Lung (tissue), 12 donors: Measurements from ENCODE around the gene ASGR1. TPM values are rescaled to one million over a fixed set of nuclear protein-coding genes. Genes with fewer than 3 reads are reported as not detected.

Source experiments
- ATAC-seq: fragments of 200-7000 bp; cut with Tn5 transposase; one replicate; pipeline ENCODE4 v1.9.1; 2020; ENCODE audit warnings: moderate number of reproducible peaks; ENCODE audit not compliant: insufficient read depth, low FRiP score
- DNase-seq, 3 donors: peaks; one replicate each; pipeline ENCODE4 v3.0.0-alpha.2; 2013 to 2017
- H3K27ac ChIP-seq, 2 donors: one replicate each; pipeline ENCODE4 v1.5.1; 2013; ENCODE audit warnings: mild to moderate bottlenecking in 2 of 2, moderate library complexity in 2 of 2, control low read depth in 1 of 2, inconsistent platforms in 1 of 2, low read depth in 1 of 2, low read length in 1 of 2
- H3K27me3 ChIP-seq, 3 donors: one replicate each; pipeline ENCODE4 v1.5.1; 2013; ENCODE audit warnings: low read length in 2 of 3; ENCODE audit not compliant: control insufficient read depth in 3 of 3, insufficient read depth in 3 of 3
- H3K36me3 ChIP-seq, 4 donors: one replicate each; pipeline ENCODE4 v1.5.1; 2013; ENCODE audit warnings: low read length in 4 of 4, mild to moderate bottlenecking in 1 of 4, moderate library complexity in 1 of 4; ENCODE audit not compliant: control insufficient read depth in 4 of 4, insufficient read depth in 4 of 4
- H3K4me1 ChIP-seq, 5 donors: one replicate each; pipeline ENCODE4 v1.5.1; 2013; ENCODE audit warnings: low read length in 5 of 5, mild to moderate bottlenecking in 2 of 5, moderate library complexity in 1 of 5; ENCODE audit not compliant: control insufficient read depth in 5 of 5, insufficient read depth in 5 of 5
- H3K4me3 ChIP-seq: one replicate; pipeline ENCODE4 v1.5.1; 2013; ENCODE audit warnings: mild to moderate bottlenecking, control low read depth, moderate library complexity
- H3K9ac ChIP-seq, 2 donors: one replicate each; pipeline ENCODE4 v1.5.1; 2013; ENCODE audit warnings: low read length in 2 of 2, control low read depth in 1 of 2; ENCODE audit not compliant: insufficient read depth in 1 of 2
- H3K9me3 ChIP-seq, 4 donors: one replicate each; pipeline ENCODE4 v1.5.1; 2013; ENCODE audit warnings: low read length in 3 of 4, mild to moderate bottlenecking in 1 of 4, moderate library complexity in 1 of 4; ENCODE audit not compliant: control insufficient read depth in 4 of 4, insufficient read depth in 3 of 4
- WGBS, 2 donors: extraction: QIAGEN DNeasy Blood & Tissue Kit; methylation state at CpG; one replicate each; pipeline ENCODE4 v1.1.7; 2013; 5-methylcytosine and 5-hydroxymethylcytosine counted together
- polyA plus RNA-seq, 2 donors: library from polyadenylated mRNA; stranded (reverse); fragments of 200-250 nt; gene quantifications; one replicate each; pipeline ENCODE4 v1.2.1, GENCODE V29; 2013
- total RNA-seq, 2 donors: library from RNA; depleted of rRNA in 1 of 2; stranded (reverse); fragments of >200 nt in 1 of 2; gene quantifications; one replicate each; pipeline ENCODE4 v1.2.1, GENCODE V29; 2014 to 2021
- TF ChIP-seq, protein P1 (sequence below): IDR thresholded peaks from 2 replicates; pipeline ENCODE4 v1.5.1; 2012; ENCODE audit warnings: mild to moderate bottlenecking; ENCODE audit errors: control extremely low read depth, extremely low read depth
- donor health status: control.
- donor health status: control.
- donor health status: Bipolar disorder and iron deficiency.
- donor health status: healthy.
- donor health status: DM: yes; HTN: yes; CAD: no.

The ASGR1 gene
- total and polyA plus RNA-seq, 4 donors = 5.9 to 11.2 (median 6.5) TPM

DNA sequence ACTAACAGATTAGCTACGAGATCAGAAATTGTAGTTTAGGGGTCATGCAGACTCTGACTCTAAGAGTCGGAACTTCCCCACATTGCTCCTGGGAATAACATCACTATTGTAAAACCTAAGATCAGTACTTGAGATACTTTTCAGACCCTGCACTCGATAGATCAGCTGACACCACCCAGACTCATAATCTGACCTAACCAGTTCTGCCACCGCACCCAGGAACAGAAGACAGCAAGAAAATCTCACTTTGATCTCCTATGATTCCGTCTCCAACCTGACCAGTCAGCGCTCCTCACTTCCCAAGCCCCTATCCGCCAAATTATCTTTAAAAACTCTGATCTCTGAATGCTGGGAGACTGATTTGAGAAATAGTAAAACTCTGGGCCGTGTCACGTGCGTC, 37.3 kb downstream of the ASGR1 start:
- H3K9me3 ChIP-seq = no peaks in the 10 kb centered on the region
- H3K27ac ChIP-seq = no peak overlapping the region
- no peak overlapping the region for H3K9ac ChIP-seq
- ATAC-seq = no peak
- no peak overlapping the region for H3K4me3 ChIP-seq
- peak in 2 of 3 donors; percentile 34 to 58 for DNase-seq
- H3K27me3 ChIP-seq = peaks cover 0 to 6% (median 0%) of the 10 kb centered on the region in 3 donors
- peaks cover 0 to 9% (median 0%) of the 10 kb centered on the region in 5 donors for H3K4me1 ChIP-seq
- TF ChIP-seq, protein P1, sequence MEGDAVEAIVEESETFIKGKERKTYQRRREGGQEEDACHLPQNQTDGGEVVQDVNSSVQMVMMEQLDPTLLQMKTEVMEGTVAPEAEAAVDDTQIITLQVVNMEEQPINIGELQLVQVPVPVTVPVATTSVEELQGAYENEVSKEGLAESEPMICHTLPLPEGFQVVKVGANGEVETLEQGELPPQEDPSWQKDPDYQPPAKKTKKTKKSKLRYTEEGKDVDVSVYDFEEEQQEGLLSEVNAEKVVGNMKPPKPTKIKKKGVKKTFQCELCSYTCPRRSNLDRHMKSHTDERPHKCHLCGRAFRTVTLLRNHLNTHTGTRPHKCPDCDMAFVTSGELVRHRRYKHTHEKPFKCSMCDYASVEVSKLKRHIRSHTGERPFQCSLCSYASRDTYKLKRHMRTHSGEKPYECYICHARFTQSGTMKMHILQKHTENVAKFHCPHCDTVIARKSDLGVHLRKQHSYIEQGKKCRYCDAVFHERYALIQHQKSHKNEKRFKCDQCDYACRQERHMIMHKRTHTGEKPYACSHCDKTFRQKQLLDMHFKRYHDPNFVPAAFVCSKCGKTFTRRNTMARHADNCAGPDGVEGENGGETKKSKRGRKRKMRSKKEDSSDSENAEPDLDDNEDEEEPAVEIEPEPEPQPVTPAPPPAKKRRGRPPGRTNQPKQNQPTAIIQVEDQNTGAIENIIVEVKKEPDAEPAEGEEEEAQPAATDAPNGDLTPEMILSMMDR = no peak
- no peaks in the 10 kb centered on the region for H3K36me3 ChIP-seq
- WGBS, 2 donors = 64 to 82% methylated on average over 10 of the region's 10 CpGs

DNA sequence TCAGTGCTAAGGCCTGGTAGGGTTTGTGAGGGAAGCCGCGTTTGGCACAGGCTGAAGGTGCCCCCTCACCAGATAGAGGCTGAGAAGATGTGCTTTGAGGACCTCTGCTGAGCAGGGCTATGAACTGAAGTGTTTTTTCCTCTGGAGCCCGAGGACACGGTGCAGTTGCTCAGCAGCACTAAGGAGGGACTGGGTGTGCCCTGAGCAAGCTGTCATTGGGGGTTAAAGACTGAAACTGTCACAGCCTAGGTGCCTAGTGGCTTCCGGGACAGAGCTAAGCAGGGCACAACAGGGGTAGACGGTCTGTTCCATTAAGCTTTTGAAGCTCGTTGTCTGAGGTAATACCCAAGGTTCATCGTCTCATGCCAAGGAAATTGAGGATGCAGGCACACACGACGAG, 39.8 kb downstream of the ASGR1 start:
- no peak overlapping the region for H3K9ac ChIP-seq
- TF ChIP-seq, protein P1 = no peak
- H3K27me3 ChIP-seq = peaks cover 0 to 10% (median 0%) of the 10 kb centered on the region in 3 donors
- DNase-seq (no peak), ATAC-seq (no peak)
- H3K9me3 ChIP-seq = no peaks in the 10 kb centered on the region
- H3K4me1 ChIP-seq = peaks cover 0 to 9% (median 0%) of the 10 kb centered on the region in 5 donors
- WGBS, 2 donors = 64 to 78% methylated on average over 10 of the region's 10 CpGs
- no peak overlapping the region for H3K27ac ChIP-seq
- H3K36me3 ChIP-seq = no peaks in the 10 kb centered on the region
- H3K4me3 ChIP-seq = no peak overlapping the region

DNA sequence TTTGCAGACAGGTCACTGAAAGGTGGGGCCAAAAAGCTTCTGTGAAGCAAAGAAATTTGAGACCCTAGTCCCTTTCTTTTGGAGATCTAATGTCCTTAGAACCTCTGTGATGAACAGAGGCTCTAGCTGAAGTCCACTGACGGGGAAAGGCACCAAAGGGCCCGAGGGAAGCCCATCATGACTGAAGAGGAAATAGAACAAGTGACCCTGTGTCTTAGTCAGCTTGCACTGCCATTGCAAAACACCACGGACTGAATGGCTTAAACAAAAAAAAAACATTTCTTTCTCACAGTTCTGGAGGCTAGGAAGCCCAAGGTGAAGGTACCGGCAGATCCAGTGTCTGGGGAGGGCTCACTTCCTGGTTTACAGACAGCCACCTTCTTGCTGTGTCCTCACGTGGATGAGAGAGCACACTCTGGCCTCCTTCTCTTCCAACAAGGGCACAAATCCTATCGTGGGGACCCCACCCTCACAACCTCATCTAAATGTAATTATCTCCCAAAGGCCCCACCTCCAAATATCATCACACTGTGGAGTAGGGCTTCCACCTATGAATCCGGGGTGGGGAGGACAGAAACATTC, 40.3 kb downstream of the ASGR1 start:
- peaks cover 0 to 11% (median 0%) of the 10 kb centered on the region in 3 donors for H3K27me3 ChIP-seq
- TF ChIP-seq, protein P1 = no peak
- H3K36me3 ChIP-seq = no peaks in the 10 kb centered on the region
- H3K4me3 ChIP-seq = no peak overlapping the region
- no peak for DNase-seq
- no peak overlapping the region for H3K9ac ChIP-seq
- 55 to 61% methylated on average over 7 of the region's 7 CpGs for WGBS, 2 donors
- ATAC-seq = no peak
- no peaks in the 10 kb centered on the region for H3K9me3 ChIP-seq
- peak overlapping the region in 1 of 2 donors; percentile 4 for H3K27ac ChIP-seq
- H3K4me1 ChIP-seq = peaks cover 0 to 9% (median 0%) of the 10 kb centered on the region in 5 donors
